WTC11 (cell line): ENCODE data around the gene PTPN2. TPM values are rescaled to one million over a fixed set of nuclear protein-coding genes. Genes with fewer than 3 reads are reported as not detected.

Experiments
- ATAC-seq: fragments of 200-7000 bp; cut with Tn5 transposase; 2 replicates; pipeline ENCODE4 v1.10.0; 2021; ENCODE audit warnings: mild to moderate bottlenecking, moderate library complexity
- CTCF ChIA-PET: fragments of 300-600 bp; sonication (Branson Sonifier 250); formaldehyde crosslinking; loops from one replicate; lab custom pipeline; 2021; ENCODE audit warnings: antibody characterized with exemption; lab: Charles Lee
- POLR2A ChIA-PET: fragments of 350-600 bp; sonication (Branson Sonifier 250); formaldehyde crosslinking; loops from one replicate; lab custom pipeline; 2021; ENCODE audit warnings: antibody characterized with exemption; lab: Charles Lee
- DNase-seq: peaks from one replicate; pipeline ENCODE4 v3.0.0; 2021; ENCODE audit warnings: low spot score
- H3K27ac Mint-ChIP-seq: 2 replicates; pipeline ENCODE4 v1.8.0; 2021; ENCODE audit warnings: mixed read lengths
- H3K27me3 Mint-ChIP-seq: 2 replicates; pipeline ENCODE4 v1.8.0; 2021; ENCODE audit warnings: low read depth, mild to moderate bottlenecking, moderate library complexity, mixed read lengths
- H3K36me3 Mint-ChIP-seq: 2 replicates; pipeline ENCODE4 v1.8.0; 2021; ENCODE audit warnings: mixed read lengths
- H3K4me1 Mint-ChIP-seq: 2 replicates; pipeline ENCODE4 v1.8.0; 2022; ENCODE audit warnings: mixed read lengths
- H3K4me3 Mint-ChIP-seq: 2 replicates; pipeline ENCODE4 v1.8.0; 2021; ENCODE audit warnings: mild to moderate bottlenecking, moderate library complexity, mixed read lengths
- H3K9me3 Mint-ChIP-seq: 2 replicates; pipeline ENCODE4 v1.8.0; 2021; ENCODE audit warnings: mixed read lengths
- ATF6 ChIP-seq: sonication (generic); formaldehyde crosslinking; IDR thresholded peaks from 2 replicates; pipeline ENCODE4 v1.8.1; 2023; ENCODE audit warnings: mild to moderate bottlenecking, missing genetic modification reagents
- CREB1 ChIP-seq: sonication (generic); formaldehyde crosslinking; IDR thresholded peaks from 2 replicates; pipeline ENCODE4 v1.8.0; 2023; ENCODE audit warnings: mild to moderate bottlenecking, missing genetic modification reagents
- CREM ChIP-seq: sonication (generic); formaldehyde crosslinking; IDR thresholded peaks from 2 replicates; pipeline ENCODE4 v1.8.1; 2022; ENCODE audit warnings: mild to moderate bottlenecking, missing genetic modification reagents, moderate library complexity
- EMX1 ChIP-seq: fragments of 250-450 bp; sonication (Bioruptor Pico); IDR thresholded peaks from 2 replicates; pipeline ENCODE4 v1.8.0; 2021; ENCODE audit warnings: mild to moderate bottlenecking
- ETV6 ChIP-seq: sonication (generic); formaldehyde crosslinking; IDR thresholded peaks from 2 replicates; pipeline ENCODE4 v1.8.1; 2022; ENCODE audit warnings: mild to moderate bottlenecking, missing genetic modification reagents
- GRHL2 ChIP-seq: fragments of 250-450 bp; sonication (Bioruptor Pico); IDR thresholded peaks from 2 replicates; pipeline ENCODE4 v1.8.0; 2022; ENCODE audit warnings: mild to moderate bottlenecking, moderate library complexity; ENCODE audit not compliant: insufficient replicate concordance, severe bottlenecking
- IRF1 ChIP-seq: sonication (generic); formaldehyde crosslinking; IDR thresholded peaks from 2 replicates; pipeline ENCODE4 v1.8.0; 2023; ENCODE audit warnings: missing genetic modification reagents
- NFYB ChIP-seq: sonication (generic); formaldehyde crosslinking; conservative IDR thresholded peaks from 2 replicates; pipeline ENCODE4 v1.8.0; 2022; ENCODE audit warnings: low read depth, missing genetic modification reagents
- NR2C2 ChIP-seq: sonication (generic); formaldehyde crosslinking; IDR thresholded peaks from 2 replicates; pipeline ENCODE4 v1.8.0; 2022; ENCODE audit warnings: mild to moderate bottlenecking, missing genetic modification reagents
- SMAD3 ChIP-seq: sonication (generic); formaldehyde crosslinking; IDR thresholded peaks from 2 replicates; pipeline ENCODE4 v1.8.0; 2022; ENCODE audit warnings: missing genetic modification reagents, mild to moderate bottlenecking, borderline replicate concordance
- SP1 ChIP-seq: sonication (generic); formaldehyde crosslinking; conservative IDR thresholded peaks from 2 replicates; pipeline ENCODE4 v1.8.1; 2022; ENCODE audit warnings: missing genetic modification reagents
- ZMAT4 ChIP-seq: fragments of 250-450 bp; sonication (Bioruptor Pico); IDR thresholded peaks from 2 replicates; pipeline ENCODE4 v1.9.0; 2021; ENCODE audit warnings: mild to moderate bottlenecking
- ZNF219 ChIP-seq: sonication (generic); formaldehyde crosslinking; IDR thresholded peaks from 2 replicates; pipeline ENCODE4 v1.8.0; 2023; ENCODE audit warnings: missing genetic modification reagents, mild to moderate bottlenecking, borderline replicate concordance
- ZNF232 ChIP-seq: sonication (generic); formaldehyde crosslinking; IDR thresholded peaks from 2 replicates; pipeline ENCODE4 v1.8.0; 2022; ENCODE audit warnings: mild to moderate bottlenecking, missing genetic modification reagents
- ZNF263 ChIP-seq: sonication (generic); formaldehyde crosslinking; IDR thresholded peaks from 2 replicates; pipeline ENCODE4 v1.8.1; 2022; ENCODE audit warnings: low read depth, mild to moderate bottlenecking, moderate library complexity, missing genetic modification reagents
- ZNF396 ChIP-seq: fragments of 250-450 bp; sonication (Bioruptor Pico); IDR thresholded peaks from 2 replicates; pipeline ENCODE4 v1.8.0; 2021; ENCODE audit warnings: mild to moderate bottlenecking, moderate library complexity, borderline replicate concordance
- ZNF416 ChIP-seq: fragments of 250-450 bp; sonication (Bioruptor Pico); IDR thresholded peaks from 2 replicates; pipeline ENCODE4 v1.9.0; 2021; ENCODE audit warnings: mild to moderate bottlenecking, inconsistent platforms
- total RNA-seq: library from RNA; stranded (reverse); gene quantifications from 3 replicates; pipeline ENCODE4 v1.2.3, GENCODE V29; 2021
- TF ChIP-seq, protein P1 (sequence below): fragments of 200-600 bp; IDR thresholded peaks from 2 replicates; pipeline ENCODE4 v1.8.0; 2022; ENCODE audit warnings: antibody characterized with exemption
- TF ChIP-seq, protein P2 (sequence below): fragments of 250-450 bp; sonication (Bioruptor Pico); IDR thresholded peaks from 2 replicates; pipeline ENCODE4 v1.8.0; 2021; ENCODE audit warnings: mild to moderate bottlenecking
- TF ChIP-seq, protein P3 (sequence below): sonication (generic); formaldehyde crosslinking; conservative IDR thresholded peaks from 2 replicates; pipeline ENCODE4 v1.8.1; 2022; ENCODE audit warnings: mild to moderate bottlenecking, missing genetic modification reagents
- TF ChIP-seq, protein P4 (sequence below): fragments of 250-450 bp; sonication (Bioruptor Pico); IDR thresholded peaks from 2 replicates; pipeline ENCODE4 v1.9.0; 2021; ENCODE audit warnings: moderate library complexity, mild to moderate bottlenecking, inconsistent platforms, borderline replicate concordance
- TF ChIP-seq, protein P5 (sequence below): sonication (generic); formaldehyde crosslinking; IDR thresholded peaks from 2 replicates; pipeline ENCODE4 v1.8.1; 2022; ENCODE audit warnings: mild to moderate bottlenecking, missing genetic modification reagents, moderate library complexity, borderline replicate concordance

The PTPN2 gene
- total RNA-seq, 1 experiment from 2014 or later = 37.7 TPM

- TF ChIP-seq, protein P1, sequence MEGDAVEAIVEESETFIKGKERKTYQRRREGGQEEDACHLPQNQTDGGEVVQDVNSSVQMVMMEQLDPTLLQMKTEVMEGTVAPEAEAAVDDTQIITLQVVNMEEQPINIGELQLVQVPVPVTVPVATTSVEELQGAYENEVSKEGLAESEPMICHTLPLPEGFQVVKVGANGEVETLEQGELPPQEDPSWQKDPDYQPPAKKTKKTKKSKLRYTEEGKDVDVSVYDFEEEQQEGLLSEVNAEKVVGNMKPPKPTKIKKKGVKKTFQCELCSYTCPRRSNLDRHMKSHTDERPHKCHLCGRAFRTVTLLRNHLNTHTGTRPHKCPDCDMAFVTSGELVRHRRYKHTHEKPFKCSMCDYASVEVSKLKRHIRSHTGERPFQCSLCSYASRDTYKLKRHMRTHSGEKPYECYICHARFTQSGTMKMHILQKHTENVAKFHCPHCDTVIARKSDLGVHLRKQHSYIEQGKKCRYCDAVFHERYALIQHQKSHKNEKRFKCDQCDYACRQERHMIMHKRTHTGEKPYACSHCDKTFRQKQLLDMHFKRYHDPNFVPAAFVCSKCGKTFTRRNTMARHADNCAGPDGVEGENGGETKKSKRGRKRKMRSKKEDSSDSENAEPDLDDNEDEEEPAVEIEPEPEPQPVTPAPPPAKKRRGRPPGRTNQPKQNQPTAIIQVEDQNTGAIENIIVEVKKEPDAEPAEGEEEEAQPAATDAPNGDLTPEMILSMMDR = no peak
- TF ChIP-seq EMX1 (CRISPR knock-in tag) (no peak), ZNF219 (CRISPR knock-in tag) (no peak)
Measured at GRCh38 chr18:12770469-12771219, 113.4 kb downstream of the PTPN2 start (continued).

- ChIA-PET POLR2A (no interaction called here), CTCF (interaction anchor here (1.1 kb wide), 1 partner anchor 165 kb away, joined by 3 read pairs; no protein-coding TSS in a partner anchor)
Measured at GRCh38 chr18:12769644-12770440, 114.2 kb downstream of the PTPN2 start.

GRCh38 chr18:12769136-12769535 is 114.9 kb downstream of the PTPN2 start:
- ChIA-PET CTCF (interaction anchor here (1.1 kb wide), 1 partner anchor 166 kb away, joined by 3 read pairs; no protein-coding TSS in a partner anchor), POLR2A (no interaction called here)
- DNase-seq (no peak), ATAC-seq (no peak)
- no peaks in the 10 kb centered on the region for H3K9me3 Mint-ChIP-seq
- no peak overlapping the region for H3K27ac Mint-ChIP-seq
- TF ChIP-seq GRHL2 (no peak), ZNF416 (CRISPR knock-in tag) (no peak), CREB1 (CRISPR knock-in tag) (no peak), EMX1 (CRISPR knock-in tag) (no peak), ETV6 (no peak), ZNF396 (CRISPR knock-in tag) (no peak), CREM (CRISPR knock-in tag) (no peak), ZNF263 (CRISPR knock-in tag) (no peak), SP1 (CRISPR knock-in tag) (no peak), SMAD3 (no peak), NR2C2 (CRISPR knock-in tag) (no peak), ZMAT4 (CRISPR knock-in tag) (no peak), NFYB (CRISPR knock-in tag) (no peak), ZNF232 (CRISPR knock-in tag) (no peak), ATF6 (CRISPR knock-in tag) (no peak)
- TF ChIP-seq, protein P2, sequence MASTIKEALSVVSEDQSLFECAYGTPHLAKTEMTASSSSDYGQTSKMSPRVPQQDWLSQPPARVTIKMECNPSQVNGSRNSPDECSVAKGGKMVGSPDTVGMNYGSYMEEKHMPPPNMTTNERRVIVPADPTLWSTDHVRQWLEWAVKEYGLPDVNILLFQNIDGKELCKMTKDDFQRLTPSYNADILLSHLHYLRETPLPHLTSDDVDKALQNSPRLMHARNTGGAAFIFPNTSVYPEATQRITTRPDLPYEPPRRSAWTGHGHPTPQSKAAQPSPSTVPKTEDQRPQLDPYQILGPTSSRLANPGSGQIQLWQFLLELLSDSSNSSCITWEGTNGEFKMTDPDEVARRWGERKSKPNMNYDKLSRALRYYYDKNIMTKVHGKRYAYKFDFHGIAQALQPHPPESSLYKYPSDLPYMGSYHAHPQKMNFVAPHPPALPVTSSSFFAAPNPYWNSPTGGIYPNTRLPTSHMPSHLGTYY (CRISPR knock-in tag) = no peak
- TF ChIP-seq, protein P3, sequence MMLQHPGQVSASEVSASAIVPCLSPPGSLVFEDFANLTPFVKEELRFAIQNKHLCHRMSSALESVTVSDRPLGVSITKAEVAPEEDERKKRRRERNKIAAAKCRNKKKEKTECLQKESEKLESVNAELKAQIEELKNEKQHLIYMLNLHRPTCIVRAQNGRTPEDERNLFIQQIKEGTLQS (CRISPR knock-in tag) = no peak
- TF ChIP-seq, protein P4, sequence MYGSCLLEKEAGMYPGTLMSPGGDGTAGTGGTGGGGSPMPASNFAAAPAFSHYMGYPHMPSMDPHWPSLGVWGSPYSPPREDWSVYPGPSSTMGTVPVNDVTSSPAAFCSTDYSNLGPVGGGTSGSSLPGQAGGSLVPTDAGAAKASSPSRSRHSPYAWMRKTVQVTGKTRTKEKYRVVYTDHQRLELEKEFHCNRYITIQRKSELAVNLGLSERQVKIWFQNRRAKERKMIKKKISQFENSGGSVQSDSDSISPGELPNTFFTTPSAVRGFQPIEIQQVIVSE (CRISPR knock-in tag) = no peak
- TF ChIP-seq, protein P5, sequence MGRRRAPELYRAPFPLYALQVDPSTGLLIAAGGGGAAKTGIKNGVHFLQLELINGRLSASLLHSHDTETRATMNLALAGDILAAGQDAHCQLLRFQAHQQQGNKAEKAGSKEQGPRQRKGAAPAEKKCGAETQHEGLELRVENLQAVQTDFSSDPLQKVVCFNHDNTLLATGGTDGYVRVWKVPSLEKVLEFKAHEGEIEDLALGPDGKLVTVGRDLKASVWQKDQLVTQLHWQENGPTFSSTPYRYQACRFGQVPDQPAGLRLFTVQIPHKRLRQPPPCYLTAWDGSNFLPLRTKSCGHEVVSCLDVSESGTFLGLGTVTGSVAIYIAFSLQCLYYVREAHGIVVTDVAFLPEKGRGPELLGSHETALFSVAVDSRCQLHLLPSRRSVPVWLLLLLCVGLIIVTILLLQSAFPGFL (CRISPR knock-in tag) = no peak
- H3K4me1 Mint-ChIP-seq = peaks cover 4% of the 10 kb centered on the region
- H3K36me3 Mint-ChIP-seq = no peaks in the 10 kb centered on the region
- no peak overlapping the region for H3K4me3 Mint-ChIP-seq
- no peaks in the 10 kb centered on the region for H3K27me3 Mint-ChIP-seq

More at GRCh38 chr18:12769644-12770440, 114.2 kb downstream of the PTPN2 start:
- Mint-ChIP-seq H3K4me3 (no peak overlapping the region), H3K27ac (no peak overlapping the region), H3K4me1 (peaks cover 4% of the 10 kb centered on the region), H3K36me3 (no peaks in the 10 kb centered on the region), H3K27me3 (peaks cover under 1% of the 10 kb centered on the region; the same call in 1 of the 2 replicates), H3K9me3 (no peaks in the 10 kb centered on the region)
- ATAC-seq (no peak), DNase-seq (no peak)
- no peak for TF ChIP-seq IRF1 (CRISPR knock-in tag)
